Effector CD4-positive, alpha-beta T cell (primary cell): ENCODE results near the gene GSDME.

Experiments used
- DNase-seq: peaks from one replicate; pipeline ENCODE4 v3.0.0-alpha.2; 2020

The GSDME gene

DNA sequence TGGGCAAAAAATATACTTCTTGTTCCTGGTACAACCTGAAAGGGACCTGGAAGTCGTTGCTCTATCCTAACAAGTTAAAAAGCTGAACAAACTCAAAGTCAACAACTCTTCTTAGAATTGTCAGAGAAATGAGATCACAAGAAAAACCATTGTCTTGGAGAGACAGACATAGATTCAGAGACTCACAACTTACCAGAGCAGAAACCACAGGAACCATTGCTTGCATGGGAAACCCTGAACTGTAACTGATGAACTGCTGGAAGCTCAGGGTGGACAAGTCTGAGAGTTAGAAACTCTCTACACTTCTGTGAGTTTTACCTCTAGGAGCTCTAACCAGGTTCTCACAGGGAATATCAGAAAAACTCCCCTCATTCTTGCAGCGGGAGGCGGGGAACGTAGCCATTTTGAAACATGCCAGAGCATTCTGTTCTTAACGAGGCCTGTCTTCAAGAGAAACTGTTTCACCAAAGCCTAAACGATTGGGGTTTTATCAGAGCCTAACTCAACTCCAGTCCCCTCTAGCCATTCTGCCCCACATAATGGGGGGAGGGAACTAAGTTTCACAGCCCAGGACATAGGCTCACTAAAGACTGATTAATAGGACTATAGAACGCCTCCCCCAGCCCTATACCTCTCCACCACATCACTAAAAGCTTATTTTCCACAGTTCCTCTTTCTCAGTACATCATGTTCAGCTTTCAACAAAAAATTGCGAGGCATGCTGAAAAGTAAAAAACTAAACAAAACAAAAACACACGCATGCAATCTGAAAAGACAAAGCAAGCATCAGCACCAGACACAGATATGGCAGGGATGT is 12.0 kb upstream of the GSDME start:
- DNase-seq, result no peak

DNA sequence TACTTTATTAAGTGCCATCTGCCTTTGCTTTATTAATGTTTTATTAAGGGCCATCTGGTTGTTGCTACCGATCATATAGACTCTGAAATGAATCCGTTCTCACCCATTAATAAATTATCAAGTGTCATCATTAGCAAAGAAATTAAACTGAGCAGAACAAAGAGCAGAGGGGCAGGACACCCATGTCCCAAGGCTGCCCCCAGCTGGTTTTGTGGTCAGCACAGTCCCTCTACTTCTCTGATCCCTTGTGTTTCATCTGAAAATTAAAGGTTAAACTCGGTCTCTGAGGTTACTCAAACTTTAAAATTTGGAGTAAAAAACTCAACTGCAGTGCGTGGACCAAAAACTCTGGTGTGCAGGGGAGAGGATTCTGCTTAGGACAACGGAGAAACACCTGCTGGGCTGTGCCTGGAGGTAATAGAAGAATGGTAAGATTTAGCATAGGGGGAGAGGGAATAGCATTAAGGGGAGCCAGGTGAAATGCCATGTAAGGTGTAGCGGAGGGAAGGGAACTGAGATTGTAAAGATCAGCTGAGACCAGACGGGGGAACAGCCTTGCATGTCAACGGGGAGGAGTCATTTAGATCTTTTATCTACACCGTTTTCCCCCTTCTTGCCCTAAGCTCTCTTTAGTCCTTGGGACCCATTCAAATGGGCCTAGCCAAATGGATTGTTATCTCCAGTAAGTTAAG is 10.8 kb upstream of the GSDME start:
- no peak for DNase-seq

DNA sequence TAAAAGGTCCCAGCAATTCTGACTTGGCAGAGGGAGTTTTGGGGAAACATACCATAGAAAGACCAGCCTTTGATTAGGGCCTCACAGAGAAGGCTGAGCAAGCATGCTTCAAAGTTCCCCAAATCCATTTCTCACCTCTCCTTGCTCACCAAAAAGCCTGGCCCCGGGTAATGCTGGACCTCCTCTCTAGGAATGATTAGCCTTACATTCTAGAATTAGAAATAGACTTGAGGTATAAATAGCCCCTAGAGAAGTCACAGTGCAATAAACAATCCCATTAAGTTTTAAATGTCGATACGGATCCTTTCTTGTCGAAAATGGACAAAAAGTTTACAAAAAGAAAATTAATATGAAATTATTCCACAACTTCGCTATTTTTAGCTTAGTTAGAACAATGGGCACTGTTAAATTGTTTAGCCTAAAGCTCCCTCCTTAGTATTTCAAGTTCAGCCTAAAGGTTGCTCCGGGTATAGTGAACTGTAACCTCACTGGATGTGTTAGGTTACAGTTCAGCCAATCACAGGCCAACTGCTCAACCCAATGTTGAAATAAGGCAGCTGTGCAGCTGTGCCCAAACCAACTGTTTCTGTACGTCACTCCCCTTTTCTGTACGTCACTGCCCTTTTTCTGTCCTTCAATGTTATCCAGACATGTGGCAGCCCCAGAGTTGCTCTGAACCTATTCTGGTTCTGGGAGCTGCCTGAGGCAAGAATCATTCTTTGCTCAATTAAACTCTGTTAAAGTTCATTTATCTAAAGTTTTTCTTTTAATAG is 7.9 kb upstream of the GSDME start:
- no peak for DNase-seq

DNA sequence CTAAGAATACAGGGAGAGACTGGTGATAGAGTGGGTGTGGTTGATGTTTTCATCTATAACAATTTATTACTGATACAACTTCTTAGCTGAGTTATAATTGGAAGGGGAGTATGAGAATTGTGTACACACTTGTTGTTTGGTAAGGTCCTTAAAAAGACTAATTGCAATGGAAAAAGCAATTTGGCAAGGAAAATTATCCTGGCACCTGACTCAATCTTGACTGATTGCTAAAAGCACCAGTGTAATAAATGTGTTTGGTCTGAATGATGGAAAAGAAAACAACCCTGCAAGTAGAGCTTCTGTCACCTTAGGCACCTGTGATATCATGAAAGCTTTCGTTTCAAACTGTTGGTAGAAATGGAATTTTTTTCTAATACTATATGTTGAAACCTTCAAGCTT is 6.7 kb upstream of the GSDME start:
- no peak for DNase-seq

DNA sequence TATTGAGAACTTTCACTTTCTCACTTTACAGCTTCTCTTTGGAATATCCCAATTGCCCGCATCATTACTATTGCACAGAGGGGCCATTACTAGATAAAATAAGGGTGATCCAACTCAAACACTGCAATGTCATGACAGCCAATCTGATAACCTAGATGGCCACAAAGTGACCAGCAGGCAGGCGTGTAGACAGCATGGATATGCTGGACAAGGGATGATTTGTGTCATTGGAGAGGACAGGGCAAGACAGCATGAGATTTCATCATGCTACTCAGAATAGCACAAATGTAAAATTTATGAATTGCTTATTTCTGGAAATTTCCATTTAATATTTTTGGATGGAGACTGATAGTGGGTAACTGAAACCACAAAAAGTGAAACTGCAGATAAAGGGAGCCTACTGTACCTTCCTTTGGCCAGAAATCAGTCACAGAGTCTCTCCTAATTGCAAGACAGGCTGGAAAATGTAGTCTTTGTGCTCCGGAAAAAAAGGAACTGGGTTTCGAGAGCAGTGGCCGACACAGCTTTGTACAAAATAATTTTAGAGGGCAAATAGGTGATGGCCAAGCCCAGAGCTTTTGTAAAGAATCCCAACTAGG is 6.1 kb upstream of the GSDME start:
- DNase-seq, result no peak

DNA sequence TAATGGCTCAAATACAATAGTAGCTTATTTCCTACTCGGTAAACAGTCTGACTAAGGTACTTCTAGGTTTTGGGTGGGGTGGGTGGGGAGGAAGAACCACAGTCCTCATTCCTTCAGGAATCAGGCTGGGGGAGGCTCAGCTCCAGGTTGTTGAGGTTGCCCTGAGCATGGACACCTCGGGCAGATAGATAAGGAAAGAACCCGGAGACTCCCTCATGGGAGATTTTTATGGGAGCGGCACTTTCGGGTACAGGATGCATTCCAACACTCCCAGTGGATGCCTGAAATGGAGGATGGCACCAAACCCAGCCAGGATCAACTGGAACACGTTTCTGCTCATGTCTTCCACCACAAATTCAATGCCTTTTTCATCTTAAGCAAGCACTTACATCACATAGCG is 5.5 kb upstream of the GSDME start:
- no peak for DNase-seq

DNA sequence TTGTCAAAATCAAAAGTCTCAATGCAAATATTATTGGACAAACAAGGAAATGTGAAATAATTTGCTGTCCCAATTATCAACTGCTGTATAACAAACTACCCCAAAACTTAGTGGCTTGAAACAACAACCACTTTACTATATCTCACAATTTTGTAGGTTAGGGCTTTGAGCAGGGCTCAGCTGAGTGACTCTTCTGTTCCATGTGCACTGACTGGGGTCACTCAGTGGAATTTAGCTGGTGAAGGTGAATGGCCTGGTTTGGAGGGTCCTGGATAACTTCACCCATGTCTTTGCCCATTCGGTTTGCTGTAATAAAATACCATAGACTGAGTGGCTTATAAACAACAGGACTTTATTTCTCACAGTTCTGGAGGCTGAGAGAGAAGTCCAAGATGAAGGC is 3.7 kb upstream of the GSDME start:
- no peak for DNase-seq

DNA sequence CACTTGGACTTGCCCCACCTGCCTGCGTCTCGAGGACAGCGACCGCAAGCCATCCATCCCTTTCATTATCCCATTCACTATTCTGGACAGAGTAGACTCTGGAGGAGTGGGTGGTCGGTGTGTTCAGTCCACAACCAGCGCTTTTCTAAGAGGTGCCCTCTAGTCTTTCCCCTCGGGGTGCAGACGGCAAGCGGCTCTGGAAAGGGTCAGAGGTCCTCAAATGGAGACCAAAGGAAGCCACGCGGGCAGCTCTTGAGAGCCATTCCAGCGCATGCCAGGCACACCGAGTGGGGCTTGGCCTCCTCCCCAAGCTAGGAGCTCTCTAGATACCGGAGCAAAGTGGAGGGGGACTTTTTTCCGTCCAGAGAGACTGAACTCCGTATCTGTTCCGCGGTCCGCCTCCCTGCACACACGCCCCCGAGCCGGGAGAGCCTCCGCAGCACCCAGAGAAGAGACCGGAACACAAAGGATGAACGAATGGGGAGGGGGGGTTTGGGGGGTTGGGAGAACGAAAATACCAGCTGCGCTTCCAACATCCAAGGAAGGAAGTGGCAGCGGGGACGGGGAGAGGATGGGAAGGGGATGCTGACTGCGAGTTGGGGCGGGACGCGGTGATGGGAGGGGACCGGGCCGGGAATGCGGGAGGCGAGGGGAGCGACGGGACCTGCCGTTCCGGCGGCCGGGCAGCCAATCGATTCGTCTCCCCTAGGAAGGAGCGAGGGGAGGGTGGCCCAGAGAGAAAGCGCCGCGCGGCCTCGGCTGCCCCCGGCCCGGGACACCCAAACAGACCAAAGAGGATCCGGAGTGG is 515 bp downstream of the GSDME start:
- no peak for DNase-seq

DNA sequence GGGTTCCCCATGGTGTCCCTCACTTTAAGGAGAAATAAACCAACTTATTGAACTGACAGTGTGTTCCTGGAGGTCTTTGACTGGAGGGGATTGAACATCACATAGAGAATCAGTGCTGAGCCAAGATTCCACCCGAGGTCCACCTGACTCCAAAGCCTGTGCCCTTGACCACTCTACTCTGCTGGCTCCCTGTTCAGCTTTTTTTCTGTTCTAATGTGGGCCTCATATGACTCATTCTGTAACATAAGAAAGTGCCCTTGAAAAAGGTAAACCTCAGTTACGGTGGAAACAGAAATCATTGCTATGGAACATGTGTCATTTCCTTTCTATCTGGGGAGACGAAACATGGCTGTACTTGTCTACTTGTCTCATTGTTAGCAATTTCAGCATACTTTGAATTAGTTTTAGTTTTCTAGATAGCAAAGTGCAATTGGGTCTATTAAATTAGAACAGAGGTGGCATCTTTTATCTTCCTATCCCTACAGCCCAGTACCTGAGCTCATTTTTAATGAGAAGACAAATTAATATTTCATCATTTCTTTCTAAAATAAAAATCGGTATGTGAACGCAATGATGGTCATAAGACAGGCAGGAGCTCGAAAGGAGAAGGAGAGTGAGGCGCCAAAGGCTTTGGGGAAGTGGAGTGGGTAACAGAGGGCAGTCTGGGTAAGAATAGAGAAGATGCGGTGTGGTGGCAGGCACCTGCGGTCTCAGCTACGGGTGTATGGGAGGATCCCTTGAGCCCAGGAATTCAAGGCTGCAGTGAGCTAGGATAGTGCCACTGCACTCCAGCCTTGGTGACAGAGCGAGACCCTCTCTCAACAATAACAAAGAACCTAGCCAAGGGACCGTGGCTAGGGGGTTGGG is 1.5 kb downstream of the GSDME start:
- no peak for DNase-seq

DNA sequence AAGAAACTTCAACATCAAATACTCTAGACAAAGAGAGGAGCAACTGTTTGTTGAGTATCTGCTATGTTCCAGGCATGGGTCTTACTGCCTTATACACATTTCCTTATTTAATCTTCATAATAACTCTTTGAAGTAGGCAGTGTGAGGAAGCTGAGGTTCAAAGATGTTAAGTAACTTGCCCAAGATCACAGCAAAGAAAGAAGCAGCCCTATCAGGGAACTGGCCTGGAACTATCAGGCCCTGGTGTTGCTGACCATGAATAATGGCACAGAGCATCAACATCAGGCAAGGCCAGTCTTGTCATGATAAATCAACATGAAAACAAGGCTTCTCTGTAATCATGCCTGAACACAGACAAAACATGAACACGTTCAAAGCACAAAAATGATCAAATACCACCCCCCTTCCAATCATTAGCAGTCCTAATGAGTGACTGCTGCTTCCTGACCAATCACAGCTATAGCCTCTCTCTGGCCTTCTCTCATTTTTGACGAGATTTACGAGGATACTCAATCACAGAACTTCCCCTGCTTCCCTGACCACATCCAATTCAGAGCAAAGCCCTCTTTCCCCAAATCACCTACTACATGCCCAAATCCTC is 2.3 kb downstream of the GSDME start:
- no peak for DNase-seq

DNA sequence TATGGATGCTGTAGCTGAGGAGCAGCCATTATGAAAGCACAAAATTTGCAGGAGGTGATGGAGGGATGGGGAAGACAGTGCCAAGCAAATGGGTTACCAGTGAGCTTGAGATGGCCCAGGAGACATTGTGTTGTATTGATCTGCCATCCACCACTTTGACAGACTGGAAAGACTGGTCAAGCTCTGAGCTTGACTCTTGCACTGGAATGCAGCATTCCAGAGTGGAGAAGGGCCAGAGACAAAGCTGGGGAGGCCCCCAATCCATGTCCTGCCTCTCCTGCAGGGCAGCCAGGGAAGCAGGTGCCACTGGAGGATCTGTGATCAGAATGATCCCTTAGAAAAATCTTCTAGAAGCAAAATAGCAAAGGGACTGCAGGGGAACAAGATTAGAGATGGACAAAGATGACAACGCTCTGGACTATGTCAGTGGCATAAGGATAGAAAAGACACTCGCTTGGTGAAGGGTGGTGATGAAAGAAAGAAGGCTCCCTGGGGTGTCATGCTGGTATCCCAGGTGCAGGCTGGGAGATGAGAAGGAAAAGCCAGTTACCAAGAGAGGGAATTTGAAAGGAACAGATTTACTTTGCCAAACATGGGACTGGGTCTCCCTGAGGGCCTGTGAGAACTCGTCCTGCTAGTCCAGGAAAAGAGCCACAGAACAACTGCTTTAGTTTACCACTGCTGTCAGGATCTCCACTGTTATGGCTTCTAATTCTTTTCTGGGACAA is 5.0 kb downstream of the GSDME start:
- DNase-seq, result no peak

DNA sequence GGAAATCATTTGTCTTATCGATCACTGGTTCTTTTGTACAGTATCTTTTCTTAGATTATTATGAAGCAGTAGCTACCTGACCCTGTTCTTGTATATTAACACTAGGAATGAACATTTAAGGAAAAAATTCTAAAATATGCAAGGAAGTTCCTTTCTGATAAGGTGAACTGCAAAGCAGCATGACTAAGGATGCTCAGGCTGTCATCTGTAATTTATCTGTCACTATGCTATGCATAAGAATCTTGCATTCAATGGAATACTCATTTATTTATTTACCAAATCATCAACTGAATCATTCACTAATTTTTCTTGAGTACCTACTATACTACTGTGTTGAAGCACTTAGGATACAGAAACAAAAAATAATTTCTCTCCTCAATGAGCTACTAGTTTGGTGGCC is 5.8 kb downstream of the GSDME start:
- no peak for DNase-seq

DNA sequence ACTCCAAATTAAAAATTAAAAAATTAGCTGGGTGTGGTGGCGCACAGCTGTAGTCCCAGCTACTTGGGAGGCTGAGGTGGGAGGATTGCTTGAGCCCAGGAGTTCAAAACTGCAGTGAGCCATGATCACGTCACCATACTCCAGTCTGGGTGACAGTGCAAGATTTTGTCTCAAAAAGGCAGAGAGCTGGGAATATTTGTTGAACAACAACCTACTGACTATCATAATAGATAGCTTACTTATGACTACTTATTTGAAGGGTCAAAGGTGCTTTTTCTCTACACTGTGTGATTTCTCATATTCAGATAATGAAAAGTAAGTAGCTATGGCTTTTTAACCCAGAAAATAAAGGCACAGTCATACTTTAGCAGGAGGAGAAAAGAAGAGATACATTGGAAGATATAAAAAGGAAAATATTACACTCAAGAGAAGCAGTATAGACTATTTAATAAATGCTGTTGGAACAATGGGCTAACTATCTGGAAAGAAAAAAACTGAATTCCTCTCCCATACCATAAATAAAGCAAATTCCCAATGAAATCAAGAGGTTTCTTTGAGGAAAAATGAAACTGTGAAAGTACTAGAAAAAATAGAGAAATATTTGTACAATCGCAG is 6.7 kb downstream of the GSDME start:
- DNase-seq, result no peak

DNA sequence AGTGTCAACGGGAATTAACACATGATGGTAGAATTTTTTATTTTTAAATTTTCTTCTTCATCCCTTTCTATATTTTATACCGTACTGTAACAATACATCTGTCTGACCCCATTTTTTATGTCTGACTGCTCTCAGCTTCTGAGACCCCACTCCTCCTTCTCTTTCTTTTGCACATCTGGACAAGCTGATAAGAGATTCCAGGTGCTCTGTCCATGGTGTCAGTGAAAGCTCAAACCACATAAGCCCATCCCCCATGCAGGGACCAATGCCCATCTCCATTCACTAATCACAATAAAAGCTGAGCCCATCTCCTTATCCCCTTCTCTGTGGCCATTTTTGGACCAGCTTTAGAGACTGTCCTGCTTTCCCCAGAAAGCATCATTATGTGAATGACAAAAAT is 8.7 kb downstream of the GSDME start:
- DNase-seq, result no peak

DNA sequence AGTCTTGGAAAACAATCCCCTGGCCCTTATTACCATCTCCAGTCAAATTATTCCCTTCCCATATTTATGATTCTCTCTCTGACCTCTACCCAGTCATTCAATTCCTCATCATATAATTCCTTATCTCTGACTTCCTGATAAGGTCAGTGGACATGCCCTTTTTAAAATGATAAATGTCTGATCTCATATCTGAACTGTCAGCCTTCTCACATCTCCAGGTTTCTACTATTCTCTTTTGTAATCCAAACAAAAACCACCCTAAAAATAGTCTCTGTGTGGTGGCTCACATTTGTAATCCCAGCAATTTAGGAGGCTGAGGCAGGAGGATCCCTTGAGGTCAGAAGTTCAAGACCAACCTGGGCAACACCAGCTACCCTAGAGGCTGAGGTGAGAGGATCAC is 11.9 kb downstream of the GSDME start:
- no peak for DNase-seq

DNA sequence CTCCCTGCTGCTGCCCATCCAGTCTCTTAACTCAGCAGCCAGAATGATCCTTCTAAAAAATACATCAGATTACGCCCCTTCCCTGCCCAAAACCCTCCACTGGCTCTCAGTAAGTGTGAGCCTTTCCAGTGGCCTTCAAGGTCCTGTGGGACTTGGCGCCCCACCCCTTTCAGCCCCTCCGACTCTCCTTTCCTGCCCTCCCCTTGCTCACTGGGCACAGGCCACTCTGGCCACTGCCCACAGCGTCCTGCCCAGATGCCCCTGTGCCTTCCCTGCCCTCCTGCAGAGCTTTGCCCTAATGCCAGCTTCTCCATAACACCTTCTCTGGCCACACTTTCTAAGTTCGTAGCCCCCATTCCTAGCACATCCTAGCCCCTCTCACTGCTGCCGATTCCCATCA is 13.8 kb downstream of the GSDME start:
- no peak for DNase-seq

DNA sequence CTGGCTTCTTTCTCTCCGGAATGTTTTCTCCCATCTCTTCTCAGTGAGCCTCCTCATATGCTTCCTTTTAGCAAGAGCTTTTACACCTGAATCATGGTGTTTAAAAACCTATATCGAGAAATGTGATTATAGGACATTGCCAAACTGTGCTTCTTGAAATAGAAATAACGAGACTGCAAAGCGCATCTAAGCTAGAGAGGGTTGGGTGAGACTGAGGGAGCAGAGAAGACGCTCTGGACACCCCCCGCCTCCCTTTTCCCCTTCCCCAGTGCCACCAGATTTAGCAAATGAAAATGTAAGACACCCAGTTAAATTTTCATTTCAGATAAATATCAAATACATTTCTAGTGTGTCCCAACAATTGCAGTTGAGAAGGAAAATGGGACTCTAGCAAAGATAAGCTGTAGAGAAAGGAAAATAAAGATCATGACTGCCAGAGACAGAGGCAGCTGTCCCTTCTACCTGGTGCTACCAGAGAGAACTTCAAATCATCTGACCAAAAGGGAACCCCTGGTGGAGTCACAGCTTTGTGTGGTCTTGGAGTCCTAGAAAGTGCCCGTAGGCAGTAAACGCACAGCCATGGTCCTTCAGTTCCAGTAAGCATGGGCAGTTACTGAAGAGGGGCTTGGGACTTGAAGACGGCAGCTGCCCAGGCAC is 14.6 kb downstream of the GSDME start:
- no peak for DNase-seq

DNA sequence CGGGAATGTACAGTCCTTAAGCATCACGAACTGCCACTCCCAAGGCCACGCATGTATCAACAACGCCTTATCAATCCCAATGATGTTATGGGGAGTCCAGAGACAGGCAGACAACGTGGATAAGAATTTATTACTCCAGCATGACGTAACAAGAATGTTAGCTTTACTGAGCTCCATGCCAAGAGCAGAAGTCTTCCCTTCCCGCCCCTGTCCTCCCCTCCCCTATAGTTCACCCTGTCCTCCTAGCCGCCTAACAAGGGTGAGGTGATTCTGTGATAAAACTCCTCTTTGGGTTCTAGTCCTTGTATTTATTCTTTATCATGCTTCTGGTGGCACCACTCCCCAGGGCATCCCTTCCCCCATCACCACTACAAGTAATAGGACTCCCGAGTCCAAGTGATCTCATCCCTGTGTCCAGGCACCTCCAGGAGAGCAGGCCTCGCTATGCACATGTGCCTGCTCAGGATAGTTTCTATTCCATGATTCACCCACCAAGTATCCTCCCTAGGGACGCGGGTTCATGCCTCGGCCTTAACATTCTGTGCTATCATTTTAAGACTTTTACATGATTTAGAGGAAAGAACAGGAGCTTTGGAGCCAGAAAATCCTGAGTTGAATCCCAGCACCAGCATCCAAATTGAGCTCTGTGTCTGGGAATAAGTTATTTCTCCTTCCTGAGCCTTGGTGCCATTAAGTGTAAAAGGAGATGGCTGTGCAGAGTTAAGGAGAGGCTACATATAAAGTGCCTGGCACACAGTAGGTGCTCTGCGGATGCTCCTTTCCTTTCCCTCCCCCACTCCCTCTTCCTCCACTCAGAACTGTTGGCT is 15.4 kb downstream of the GSDME start:
- DNase-seq, result no peak
